Caki2 (cell line): Measurements from ENCODE around the gene TIFAB. TPM values are rescaled to one million over a fixed set of nuclear protein-coding genes. Genes with fewer than 3 reads are reported as not detected.

ENCODE experiments used
- DNase-seq: peaks from one replicate; pipeline ENCODE4 v3.0.0-alpha.2; 2015; ENCODE audit warnings: low read depth
- in situ Hi-C: cut with HindIII; loops from 2 replicates; pipeline ENCODE4 v1.10.0; 2016; ENCODE audit warnings: low sequenced_read_pairs, low pct_unique_long_range_greater_than_20kb, mixed read lengths
- total RNA-seq: library from RNA; depleted of rRNA; stranded (reverse); fragments of >200 nt; shearing (Covaris generic); gene quantifications from 2 replicates; pipeline ENCODE4 v1.2.3, GENCODE V29; 2014; ENCODE audit warnings: low replicate concordance; rRNA removed

TIFAB gene
- total RNA-seq, 1 experiment from 2014 or later, result not detected

- no peak for DNase-seq
- in situ Hi-C loops, result no loop called here
These were observed 47.1 kb downstream of the TIFAB start for GRCh38 chr5:135405082-135405481.

GRCh38 chr5:135402031-135402430 is 50.1 kb downstream of the TIFAB start:
- in situ Hi-C loops, result no loop called here
- no peak for DNase-seq

- in situ Hi-C loops, result no loop called here
- no peak for DNase-seq
These were observed 51.3 kb downstream of the TIFAB start for GRCh38 chr5:135400866-135401265.

DNA sequence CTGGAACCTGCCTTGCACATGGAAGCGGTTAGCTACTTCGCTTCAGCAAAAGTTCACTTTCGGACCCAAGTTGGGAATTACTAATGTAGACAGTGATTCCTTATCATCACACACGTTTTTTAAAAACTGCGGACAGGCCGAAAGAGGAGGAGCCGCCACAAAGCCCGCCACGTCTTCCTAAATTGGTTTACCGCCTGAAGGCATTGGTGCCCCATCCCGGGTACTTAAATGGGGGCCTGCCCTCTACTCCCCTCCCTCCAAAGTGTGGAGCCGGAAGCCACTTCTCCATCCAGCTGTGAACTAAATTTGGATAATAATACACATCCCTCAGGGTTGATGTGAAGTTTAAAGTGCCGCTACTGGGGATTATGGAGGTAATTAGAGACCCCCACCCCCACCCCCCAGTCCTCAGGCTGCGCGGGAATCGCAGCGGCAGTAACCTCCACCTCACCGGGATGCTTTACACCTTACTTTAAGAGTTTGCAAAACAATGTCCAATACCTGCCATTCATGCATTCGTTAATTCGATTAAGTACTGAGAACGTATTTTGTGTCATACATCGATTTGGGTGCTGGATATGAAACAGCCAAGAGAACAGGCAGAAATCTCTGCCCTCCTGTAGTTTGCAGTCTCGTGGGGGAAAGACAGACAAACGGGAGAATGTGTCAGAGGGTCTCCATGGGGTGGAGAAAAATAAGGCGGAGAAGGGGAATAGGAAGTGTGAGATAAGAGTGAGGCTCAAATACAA is 52.2 kb downstream of the TIFAB start:
- no peak for DNase-seq
- in situ Hi-C loops, result no loop called here

- peak; percentile 77 for DNase-seq
- in situ Hi-C loops, result no loop called here
These were observed 53.0 kb downstream of the TIFAB start, which contains the start of gene MACROH2A1 for GRCh38 chr5:135398855-135399793. Gene MACROH2A1, minus strand, starts transcription at chr5:135399231. Its CDS starts 10,138 bp downstream, at chr5:135389093.

GRCh38 chr5:135398160-135398854 is 53.8 kb downstream of the TIFAB start:
- DNase-seq, result peak; percentile 15
- in situ Hi-C loops, result no loop called here

Other genes with a start within 250 kb of the TIFAB start
- 265 and 301 TPM in 2 replicates for gene MACROH2A1, start 53.1 kb downstream of the TIFAB start, total RNA-seq
- gene DCANP1, start 5.0 kb downstream of the TIFAB start, total RNA-seq, result not detected in 2 replicates
- gene NEUROG1, start 83.6 kb upstream of the TIFAB start, total RNA-seq, result not detected in 2 replicates
- not detected in 2 replicates for gene CXCL14, start 126.6 kb upstream of the TIFAB start, total RNA-seq